GM12801 (cell line): Measurements from ENCODE around the gene NUBPL.

Experiments used
- CTCF ChIP-seq: IDR thresholded peaks from one replicate; pipeline ENCODE4 v1.5.1; 2011; ENCODE audit warnings: control low read depth; ENCODE audit not compliant: insufficient read length; ENCODE audit errors: extremely low read depth

The NUBPL gene

DNA sequence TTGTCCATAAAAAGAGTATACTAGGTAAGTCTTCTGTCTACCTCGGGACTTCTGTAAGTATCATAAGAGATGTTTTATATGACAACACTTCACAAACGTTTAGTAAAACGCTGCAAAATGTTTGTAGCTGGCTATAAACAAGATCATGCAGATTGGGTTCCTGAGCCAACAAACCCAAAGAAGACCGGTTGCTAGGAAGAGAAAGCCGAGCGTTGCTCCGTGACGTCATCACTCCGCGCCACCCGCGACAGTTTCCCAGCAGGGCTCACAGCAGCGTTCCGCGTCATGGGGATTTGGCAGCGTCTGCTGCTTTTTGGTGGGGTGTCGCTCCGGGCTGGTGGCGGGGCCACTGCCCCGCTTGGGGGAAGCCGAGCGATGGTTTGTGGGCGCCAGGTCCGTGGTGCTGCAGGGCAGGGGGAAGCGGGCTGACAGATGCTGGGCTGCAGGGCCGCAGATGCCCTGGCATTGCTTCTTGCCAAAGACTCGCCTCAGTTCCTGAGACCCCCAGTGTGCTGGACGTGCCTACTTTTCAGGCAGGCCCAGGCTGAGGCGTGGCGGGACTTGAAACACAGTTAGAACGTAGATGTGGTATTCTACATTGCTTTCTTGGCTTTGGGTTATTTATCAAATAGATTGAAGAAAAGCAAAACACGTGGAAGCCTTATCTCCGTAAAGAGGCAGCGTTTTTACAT lies at the start of gene NUBPL:
Gene NUBPL, plus strand, starts transcription at position 250 of the 692 bp plus-strand sequence. Its CDS starts 36 bp downstream, at position 286.
- TF ChIP-seq CTCF = no peak

DNA sequence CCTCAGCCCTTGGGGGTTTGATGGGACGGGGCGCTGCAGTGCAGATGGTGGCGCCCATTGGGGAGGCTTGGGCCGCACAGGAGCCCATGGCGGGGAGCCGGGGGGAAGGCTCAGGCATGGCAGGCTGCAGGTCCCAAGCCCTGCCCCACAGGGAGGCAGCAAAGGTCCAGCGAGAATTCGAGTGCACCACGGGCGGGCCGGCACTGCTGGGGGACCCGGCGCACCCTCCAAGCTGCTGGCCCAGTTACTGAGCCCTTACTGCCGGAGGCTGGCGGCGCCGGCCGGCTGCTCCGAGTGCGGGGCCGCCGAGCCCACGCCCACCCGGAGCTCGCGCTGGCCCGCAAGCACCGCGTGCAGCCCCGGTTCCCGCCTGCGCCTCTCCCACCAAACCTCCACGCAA lies 34.1 kb upstream of the NUBPL start:
- TF ChIP-seq CTCF = no peak

- no peak for TF ChIP-seq CTCF
Observed at GRCh38 chr14:31527546-31527945, 33.7 kb upstream of the NUBPL start.

GRCh38 chr14:31529053-31529452 lies 32.2 kb upstream of the NUBPL start:
- TF ChIP-seq CTCF = no peak

GRCh38 chr14:31530136-31530535 lies 31.1 kb upstream of the NUBPL start:
- TF ChIP-seq CTCF = no peak

GRCh38 chr14:31536201-31536960 lies 24.8 kb upstream of the NUBPL start:
- no peak for TF ChIP-seq CTCF

DNA sequence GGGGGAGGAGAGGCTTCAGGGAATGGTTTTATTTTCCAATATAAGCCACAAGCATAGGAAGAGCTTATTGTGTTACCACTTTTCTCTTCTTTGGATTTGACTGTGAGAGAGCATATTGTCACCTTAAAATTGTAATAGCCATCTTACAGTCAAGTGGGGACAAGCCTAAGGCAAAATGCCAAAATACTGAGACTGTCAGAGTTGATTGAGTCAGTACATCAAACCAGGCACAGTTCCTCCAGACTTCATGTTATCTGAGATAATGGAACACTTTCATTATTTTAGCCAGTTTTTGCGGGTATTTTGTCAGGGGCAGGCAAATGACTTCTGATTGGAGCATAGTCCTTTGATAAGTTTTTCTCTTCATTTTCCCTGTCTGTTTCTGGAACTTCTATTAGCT lies 19.5 kb upstream of the NUBPL start:
- TF ChIP-seq CTCF = no peak
